ENCODE measurements around the gene CEBPA.

GRCh38 chr19:33309826-33310225 is 7.5 kb upstream of the CEBPA start:
- TF ChIP-seq ARNT (IDR thresholded peaks at IDR 0.05): no peak
- no peak for TF ChIP-seq SUZ12 (IDR thresholded peaks at IDR 0.05)
- TF ChIP-seq FOXK2 (IDR thresholded peaks at IDR 0.05): no peak
- TF ChIP-seq L3MBTL2 (conservative IDR thresholded peaks at IDR 0.05): no peak
- no peak for TF ChIP-seq NFRKB (IDR thresholded peaks at IDR 0.05)
